Posterior cingulate gyrus (tissue), 11 donors: ENCODE results near the gene TIMM50.
"Not testable (repeated sequence)": the region's sequence is repeated elsewhere in the genome, so short reads cannot be mapped to it uniquely, and the experiment has no call there.

Experiments
- DNase-seq, 10 donors: peaks; one replicate each; pipeline versions ENCODE4 v3.0.0 to v3.0.0-alpha.2; 2020 to 2021; ENCODE audit warnings: mixed read lengths in 3 of 10
- intact Hi-C: fragments of 100-400 bp; cut with DNase I; formaldehyde crosslinking; loops from one replicate; pipeline ENCODE4 v1.15.1; 2023

TIMM50 gene

DNA sequence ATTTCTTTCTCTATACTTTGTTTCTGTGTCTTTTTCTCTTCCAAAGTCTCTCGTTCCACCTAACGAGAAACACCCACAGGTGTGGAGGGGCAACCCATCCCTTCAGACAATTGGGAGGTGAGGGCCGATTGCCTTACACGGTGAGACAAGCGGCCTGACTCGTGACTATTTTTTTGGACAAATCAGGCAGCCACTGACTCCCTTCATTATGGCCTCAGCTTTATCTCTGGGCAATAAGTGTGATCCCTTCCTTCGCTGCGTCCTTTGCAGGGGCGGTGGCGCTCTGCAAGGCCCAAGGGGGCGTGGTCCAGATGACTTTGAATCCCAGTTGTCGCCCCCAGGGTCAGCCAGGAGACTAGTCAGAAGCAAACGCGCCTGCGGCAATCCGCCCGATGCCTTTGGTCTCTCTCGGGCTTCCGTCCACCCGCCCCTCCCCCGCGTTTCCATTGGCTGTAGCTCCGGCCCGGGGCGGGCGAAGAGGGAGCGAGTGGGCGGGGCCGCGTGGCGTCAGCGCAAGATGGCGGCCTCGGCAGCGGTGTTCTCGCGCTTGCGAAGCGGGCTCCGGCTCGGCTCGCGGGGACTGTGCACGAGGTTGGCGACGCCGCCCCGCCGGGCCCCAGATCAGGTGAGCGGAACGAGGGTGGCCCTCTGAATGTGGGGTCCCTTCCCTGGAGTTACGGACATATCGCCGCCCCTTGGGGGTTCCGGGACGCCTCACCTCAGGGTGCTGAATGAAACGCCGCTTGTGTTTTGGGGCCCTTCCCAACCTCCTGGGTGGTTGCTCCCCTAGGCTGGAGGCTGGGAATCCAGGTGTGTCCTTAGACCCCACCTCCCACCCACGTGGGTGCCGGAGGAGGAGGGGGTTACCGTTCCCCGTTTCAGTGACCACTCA lies at the start of gene TIMM50:
TSS of gene TIMM50 (plus strand) at position 502 of the 892 bp plus-strand sequence. CDS start at position 518, 16 bp downstream.
- intact Hi-C loops: loop anchor here (2.0 to 5.0 kb wide), 2 partner anchors 33 to 52 kb away; partner anchors contain the start of genes EID2B and SUPT5H
- peak; percentile 94 to 99 (median 97) for DNase-seq

GRCh38 chr19:39432677-39433025 lies 48.0 kb upstream of the TIMM50 start:
- intact Hi-C loops: no loop called here
- no peak for DNase-seq

GRCh38 chr19:39433480-39434079 lies 47.1 kb upstream of the TIMM50 start:
- peak in 1 of 10 donors; percentile 21 for DNase-seq
- intact Hi-C loops: no loop called here

DNA sequence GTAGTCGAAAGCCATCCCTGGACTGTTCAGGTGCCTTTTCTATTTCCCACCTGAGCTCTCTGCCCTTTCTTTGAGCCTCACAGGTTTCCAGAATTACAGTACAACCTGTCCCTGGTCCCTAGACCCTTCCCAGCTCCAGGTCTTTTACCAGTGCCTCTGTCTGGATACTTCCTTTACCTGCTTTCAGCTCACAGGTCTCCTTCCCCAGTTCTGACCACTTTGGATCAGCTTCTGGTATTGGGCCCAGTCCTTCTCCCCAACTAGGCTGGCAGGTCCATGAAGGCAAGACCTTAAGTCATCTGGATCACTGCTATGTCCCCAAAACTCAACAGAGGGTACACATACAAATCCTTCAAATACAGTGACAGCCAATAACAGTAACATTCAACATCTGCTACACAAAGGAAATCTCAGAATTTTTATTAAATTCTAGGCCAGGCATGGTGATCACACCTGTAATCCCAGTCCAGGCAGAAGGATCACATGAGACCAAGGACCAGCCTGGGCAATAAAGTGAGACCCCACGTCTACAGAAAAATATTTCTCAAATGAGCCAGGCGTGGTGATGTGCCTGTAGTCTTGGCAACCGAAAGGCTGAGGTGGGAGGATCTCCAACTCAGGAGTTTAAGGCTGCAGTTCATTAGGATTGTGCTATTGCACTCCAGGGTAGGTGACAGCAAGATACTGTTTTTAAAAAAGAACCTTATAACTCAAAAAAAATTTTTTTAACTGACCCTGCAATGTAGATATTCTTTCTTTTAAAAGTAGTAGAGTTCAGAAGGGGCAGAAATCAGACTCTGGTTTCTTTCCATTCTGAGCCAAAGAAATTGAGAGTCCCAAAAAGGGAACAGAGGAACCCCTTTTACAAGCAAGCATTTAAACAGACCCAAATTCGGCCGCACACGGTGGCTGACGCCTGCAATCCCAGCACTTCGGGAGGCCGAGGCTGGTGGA lies 46.2 kb upstream of the TIMM50 start:
- DNase-seq: no peak
- intact Hi-C loops: no loop called here

- intact Hi-C loops: loop anchor here (1.0 kb wide), 1 partner anchor 10 kb away; the partner anchor contains the start of gene SUPT5H
- peak; percentile 98 to 100 (median 99) for DNase-seq
Observed at GRCh38 chr19:39435499-39436349, 44.9 kb upstream of the TIMM50 start, which contains the start of gene RPS16. Gene RPS16 (minus strand): TSS chr19:39435949. CDS start chr19:39435895, 54 bp downstream.

- DNase-seq: no peak
Observed at GRCh38 chr19:39436350-39436716, 44.3 kb upstream of the TIMM50 start.

DNA sequence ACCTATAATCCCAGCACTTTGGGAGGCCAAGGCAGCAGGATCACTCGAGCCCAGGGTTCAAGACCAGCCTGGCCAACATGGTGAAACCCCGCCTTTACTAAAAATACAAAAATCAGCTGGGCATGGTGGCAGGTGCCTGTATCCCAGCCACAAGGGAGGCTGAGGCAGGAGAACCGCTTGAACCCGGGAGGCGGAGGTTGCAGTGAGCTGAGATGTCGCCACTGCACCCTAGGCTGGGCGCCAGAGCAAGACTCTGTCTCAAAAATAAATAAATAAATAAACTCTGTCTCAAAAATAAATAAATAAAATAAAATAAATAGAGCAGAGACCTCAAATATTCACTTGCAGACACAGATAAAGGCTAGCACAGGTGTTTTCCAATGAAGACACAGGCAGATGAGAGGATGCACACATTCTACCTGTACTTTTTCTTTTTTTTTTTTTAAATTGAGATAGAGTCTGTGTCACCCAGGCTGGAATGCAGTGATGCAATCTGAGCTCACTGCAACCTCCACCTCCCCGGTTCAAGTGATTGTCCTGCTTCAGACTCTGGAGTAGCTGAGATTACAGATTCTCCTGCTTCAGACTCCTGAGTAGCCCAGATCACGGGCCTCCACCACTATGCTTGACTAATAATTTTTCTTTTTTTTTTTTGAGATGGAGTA lies 42.2 kb upstream of the TIMM50 start:
- DNase-seq: peak in 1 of 10 donors; percentile 44
- intact Hi-C loops: no loop called here

More at GRCh38 chr19:39436350-39436716, 44.3 kb upstream of the TIMM50 start:
- intact Hi-C loops: loop anchor here (1.0 kb wide), 1 partner anchor 9 kb away; the partner anchor contains the start of gene SUPT5H

DNA sequence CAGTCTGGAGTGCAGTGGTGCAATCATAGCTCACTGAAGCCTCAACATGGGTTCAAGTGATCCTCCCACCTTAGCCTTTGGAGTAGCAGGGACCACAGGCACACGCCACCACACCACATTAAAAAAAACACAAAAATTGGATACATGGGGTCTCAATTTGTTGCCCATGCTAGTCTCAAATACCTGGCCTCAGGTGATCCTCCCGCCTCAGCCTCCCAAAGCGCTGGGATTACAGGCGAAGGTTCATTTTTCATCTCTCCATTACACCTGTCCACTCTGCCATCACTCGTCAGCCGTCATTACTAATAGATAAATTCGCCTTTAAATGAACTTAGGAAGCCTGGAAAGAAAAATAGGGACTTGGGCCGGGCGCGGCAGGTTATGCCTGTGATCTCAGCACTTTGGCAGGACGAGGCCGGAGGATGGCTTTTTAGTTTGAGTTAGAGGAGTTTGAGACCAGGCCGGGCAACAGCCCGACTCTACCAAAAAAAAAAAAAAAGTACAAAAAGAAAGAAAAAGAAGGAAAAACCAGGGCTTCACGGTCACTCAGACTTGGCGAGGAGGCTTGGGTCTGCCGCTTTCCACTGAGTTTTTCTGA lies 35.9 kb upstream of the TIMM50 start:
- intact Hi-C loops: loop anchor here (1.0 to 5.0 kb wide), 3 partner anchors 8 to 88 kb away; partner anchors contain the start of genes EID2B and TIMM50
- DNase-seq: no peak

DNA sequence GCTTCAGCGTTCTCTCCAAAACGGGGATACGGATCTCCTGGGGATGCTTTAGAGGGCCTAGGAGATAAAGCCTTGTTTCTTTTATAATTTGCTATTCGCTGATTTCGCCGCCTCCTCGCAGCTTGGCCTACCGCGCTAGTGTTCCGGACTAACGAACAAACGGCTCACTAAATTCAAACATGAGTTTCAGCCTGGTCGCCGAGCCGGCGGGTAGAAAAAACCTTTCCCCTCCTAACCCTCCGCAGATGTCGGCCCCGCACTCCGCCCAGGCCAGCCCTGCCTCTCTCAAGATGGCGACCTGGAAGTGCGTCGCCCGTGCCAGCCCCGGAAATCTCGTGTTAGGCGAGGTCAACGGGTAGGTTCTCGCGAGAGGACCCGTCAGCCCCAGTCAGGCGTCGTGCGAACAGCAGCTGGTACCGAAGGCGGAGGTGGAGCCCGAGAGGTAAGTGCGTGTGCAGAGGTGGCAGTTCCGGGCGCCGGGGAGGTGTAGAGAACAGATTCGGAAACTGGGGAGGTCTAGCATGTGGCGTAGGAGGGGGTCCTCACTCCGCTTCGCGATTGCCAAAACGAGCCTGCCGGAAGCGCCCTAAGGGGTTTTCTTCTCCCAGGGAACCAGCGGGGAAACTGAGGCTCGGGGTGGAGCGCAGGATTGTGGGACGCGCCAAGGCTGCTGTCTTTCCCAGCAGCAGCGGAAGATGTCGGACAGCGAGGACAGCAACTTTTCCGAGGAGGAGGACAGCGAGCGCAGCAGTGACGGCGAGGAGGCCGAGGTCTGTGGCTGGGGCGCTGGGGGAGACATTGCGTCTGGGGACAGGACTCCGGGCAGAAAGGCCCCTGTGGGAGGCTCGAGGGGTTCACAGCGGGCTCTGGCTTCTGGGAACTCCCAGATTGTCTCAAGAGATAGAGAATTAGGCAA lies 35.2 kb upstream of the TIMM50 start, which contains the start of gene SUPT5H:
TSS of gene SUPT5H (plus strand) at position 387 of the 916 bp plus-strand sequence. CDS start at position 696, 309 bp downstream.
- peak; percentile 91 to 99 (median 95) for DNase-seq
- intact Hi-C loops: loop anchor here (1.0 to 5.0 kb wide), 2 partner anchors 9 to 37 kb away; partner anchors contain the start of gene TIMM50

DNA sequence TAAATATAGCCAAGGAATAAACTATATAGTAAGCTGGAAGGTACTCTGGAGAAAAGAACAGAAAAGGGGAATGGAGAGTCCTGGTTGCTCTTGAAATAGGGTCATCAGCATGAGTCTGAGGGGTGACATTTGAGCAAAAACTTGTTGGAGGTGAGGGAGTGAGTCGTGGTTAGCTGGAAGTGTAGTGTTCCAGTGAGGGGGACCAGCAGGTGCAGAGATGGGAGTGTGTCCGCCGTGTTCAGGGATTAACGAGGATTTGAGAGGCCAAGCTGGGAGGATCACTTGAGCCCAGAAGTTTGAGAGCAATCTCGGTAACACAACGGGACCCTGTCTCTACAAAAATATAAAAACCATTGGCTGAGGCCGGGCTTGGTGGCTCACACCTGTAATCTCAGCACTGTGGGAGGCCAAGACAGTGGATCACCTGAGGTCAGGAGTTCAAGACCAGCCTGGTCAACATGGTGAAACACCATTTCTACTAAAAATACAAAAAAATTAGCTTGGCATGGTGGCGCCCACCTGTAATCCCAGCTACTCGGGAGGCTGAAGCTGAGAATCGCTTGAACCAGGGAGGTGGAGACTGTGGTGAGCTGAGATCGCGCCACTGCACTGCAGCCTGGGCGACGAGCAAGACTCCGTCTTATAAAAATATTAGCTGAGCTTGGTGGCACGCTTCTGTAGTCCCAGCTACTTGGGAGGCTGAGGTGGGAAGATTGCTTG lies 34.1 kb upstream of the TIMM50 start:
- DNase-seq: no peak
- intact Hi-C loops: loop anchor here (5.0 kb wide), 1 partner anchor 36 kb away; the partner anchor contains the start of gene TIMM50

GRCh38 chr19:39448271-39448670 lies 32.4 kb upstream of the TIMM50 start:
- DNase-seq: no peak
- intact Hi-C loops: loop anchor here (5.0 kb wide), 1 partner anchor 34 kb away; the partner anchor contains the start of gene TIMM50

DNA sequence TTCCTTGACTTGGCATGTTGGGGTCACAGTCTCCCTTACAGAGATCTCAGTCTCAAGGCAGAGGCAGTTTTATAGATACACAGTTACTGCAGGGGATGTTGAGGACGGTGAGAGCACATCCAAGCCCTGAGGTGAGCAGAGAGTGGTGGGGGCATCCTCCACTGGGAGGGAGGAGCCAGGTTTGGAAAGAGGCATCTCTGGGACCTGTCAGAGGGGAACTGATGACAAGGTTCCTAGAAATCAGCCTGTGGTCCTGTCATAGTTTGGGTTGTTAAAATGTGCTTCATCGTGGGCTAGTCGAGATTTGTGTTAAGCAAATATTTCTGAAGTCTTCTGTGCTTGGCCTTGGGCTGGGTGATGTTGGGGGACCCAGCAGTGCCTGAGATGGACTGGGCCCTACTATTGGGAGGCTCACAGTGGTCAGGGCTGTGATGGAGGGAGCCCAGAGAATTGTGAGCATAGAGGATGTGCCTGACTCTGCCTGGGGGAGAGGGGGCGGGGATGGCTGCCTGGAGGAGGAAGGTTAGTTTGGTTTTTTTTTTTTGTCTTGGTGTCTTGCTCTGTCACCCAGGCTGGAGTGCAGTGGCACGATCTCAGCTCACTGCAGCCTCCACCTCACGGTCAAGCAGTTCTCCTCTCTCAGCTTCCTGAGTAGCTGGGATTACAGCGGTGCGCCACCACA lies 31.4 kb upstream of the TIMM50 start:
- intact Hi-C loops: loop anchor here (5.0 kb wide), 1 partner anchor 33 kb away; the partner anchor contains the start of gene TIMM50
- DNase-seq: no peak

DNA sequence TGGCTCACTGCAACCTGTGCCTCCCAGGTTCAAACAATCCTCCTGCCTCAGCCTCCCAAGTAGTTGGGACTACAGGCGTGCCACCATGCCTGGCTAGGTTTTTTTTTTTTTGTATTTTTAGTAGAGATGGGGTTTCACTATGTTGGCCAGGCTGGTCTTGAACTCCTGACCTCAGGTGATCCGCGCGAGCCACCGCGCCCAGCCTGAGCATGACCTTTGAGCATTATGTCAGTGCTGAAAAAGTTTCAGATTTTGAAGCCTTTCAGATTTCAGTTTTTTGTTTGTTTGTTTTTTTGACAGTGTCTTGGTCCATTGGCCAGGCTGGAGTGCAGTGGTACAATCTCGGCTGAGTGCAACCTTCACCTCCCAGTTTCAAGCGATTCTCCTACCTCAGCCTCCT lies 29.4 kb upstream of the TIMM50 start:
- DNase-seq, intact Hi-C loops: not testable (repeated sequence)

GRCh38 chr19:39463403-39463802 lies 17.2 kb upstream of the TIMM50 start:
- no peak for DNase-seq
- intact Hi-C loops: no loop called here

DNA sequence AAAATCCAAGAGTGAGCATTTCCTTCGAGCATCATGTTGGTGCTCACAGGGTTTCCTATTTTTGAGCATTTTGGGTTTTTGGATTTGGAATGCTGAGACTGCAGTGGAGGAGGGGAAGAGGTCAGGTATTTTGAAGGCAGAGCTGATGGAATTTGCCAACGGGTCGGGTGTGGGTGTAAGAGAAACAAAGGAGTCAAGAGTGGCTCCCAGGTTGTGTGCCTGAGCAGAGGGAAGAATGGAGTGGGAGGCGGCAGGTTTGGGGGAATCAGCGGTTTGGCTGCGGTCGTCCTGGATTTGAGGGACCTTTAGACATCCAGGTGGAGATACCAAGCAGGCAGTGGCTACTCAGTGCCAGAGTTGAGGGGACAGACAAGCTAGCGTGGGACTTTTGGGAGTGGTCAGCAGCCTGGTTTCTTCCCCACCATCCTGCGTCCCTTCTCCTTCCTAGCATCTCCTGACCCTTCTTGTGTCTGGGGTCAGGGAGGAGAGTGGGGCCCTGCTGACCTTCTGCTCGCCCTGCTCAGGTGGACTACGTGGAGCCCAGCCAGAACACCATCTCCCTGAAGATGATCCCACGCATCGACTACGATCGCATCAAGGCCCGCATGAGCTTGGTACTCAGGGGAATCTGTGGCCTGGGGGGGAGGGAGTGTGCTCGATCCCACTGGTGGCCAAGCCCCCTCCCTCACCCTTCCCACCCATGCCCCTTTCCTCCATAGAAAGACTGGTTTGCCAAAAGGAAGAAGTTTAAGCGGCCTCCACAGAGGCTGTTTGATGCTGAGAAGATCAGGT lies 14.5 kb upstream of the TIMM50 start:
- no peak for DNase-seq
- intact Hi-C loops: no loop called here
